ENCODE measurements around the gene AGXT. TPM values are rescaled to one million over a fixed set of nuclear protein-coding genes. Genes with fewer than 3 reads are reported as not detected.
A peak's percentile ranks its signal among the peaks of the same experiment; 100 is the strongest.

Gene AGXT
- total RNA-seq, 1 experiment from 2014 or later, result not detected

DNA sequence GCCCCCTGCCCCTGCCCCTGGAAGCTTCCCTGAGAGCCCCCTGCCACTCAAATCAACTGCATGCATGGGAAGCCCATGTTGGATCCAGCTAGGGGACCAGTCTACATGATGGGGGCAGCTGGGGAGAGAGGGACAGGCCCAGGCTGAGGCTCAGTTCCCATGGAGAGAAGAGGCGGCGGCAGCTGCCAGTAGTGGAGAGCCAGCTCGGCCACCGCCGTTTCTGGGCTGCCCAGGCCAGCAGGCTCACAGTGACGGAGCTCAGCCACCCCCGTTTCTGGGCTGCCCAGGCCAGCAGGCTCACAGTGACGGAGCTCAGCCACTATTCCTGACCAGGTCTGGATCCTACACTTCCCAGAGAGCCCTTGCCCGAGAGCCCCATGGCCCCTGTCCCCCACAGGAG lies 23.7 kb downstream of the AGXT start:
- Mint-ChIP-seq H3K4me1 (ENCODE audit: low read depth, unreplicated experiment) (peaks cover 30% of the 10 kb centered on the region), H3K4me3 (ENCODE audit: low read depth, unreplicated experiment) (no peak overlapping the region), H3K9me3 (ENCODE audit: low read depth, unreplicated experiment) (no peaks in the 10 kb centered on the region), H3K27me3 (ENCODE audit: unreplicated experiment) (no peaks in the 10 kb centered on the region), H3K27ac (ENCODE audit: unreplicated experiment) (no peak overlapping the region), H3K36me3 (ENCODE audit: insufficient read depth, unreplicated experiment) (peaks cover 24% of the 10 kb centered on the region)
- no peak for DNase-seq
- no TSS peak for BruUV-seq (replicated peaks)
- intact Hi-C loops (cut with micrococcal nuclease; ENCODE audit: unreplicated experiment), result no loop called here
- CTCF ChIA-PET, result no interaction called here
- TF ChIP-seq, protein P1, sequence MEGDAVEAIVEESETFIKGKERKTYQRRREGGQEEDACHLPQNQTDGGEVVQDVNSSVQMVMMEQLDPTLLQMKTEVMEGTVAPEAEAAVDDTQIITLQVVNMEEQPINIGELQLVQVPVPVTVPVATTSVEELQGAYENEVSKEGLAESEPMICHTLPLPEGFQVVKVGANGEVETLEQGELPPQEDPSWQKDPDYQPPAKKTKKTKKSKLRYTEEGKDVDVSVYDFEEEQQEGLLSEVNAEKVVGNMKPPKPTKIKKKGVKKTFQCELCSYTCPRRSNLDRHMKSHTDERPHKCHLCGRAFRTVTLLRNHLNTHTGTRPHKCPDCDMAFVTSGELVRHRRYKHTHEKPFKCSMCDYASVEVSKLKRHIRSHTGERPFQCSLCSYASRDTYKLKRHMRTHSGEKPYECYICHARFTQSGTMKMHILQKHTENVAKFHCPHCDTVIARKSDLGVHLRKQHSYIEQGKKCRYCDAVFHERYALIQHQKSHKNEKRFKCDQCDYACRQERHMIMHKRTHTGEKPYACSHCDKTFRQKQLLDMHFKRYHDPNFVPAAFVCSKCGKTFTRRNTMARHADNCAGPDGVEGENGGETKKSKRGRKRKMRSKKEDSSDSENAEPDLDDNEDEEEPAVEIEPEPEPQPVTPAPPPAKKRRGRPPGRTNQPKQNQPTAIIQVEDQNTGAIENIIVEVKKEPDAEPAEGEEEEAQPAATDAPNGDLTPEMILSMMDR (IDR thresholded peaks at IDR 0.05; ENCODE audit: unreplicated experiment), result no peak

DNA sequence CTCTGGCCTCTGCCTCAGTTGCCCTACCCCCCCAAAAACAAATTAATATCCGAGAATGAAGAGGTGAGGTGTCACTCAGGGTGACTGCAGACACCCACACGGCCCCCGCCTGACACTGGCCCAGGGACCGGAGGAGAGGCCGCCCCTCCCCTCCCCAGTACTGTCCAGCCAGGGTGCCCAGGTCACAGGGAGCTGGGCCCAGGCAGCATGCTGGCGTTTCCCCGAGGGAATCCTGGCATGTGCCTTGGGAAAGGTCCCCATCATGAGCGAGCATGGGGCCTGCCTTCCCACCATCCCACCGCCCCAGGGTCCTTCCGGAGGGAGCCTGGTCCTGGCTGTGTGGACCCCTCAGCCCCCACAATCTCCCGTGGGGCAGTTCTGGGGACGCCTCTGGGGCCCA lies 24.3 kb downstream of the AGXT start:
- no peak overlapping the region for H3K4me3 Mint-ChIP-seq (ENCODE audit: low read depth, unreplicated experiment)
- H3K36me3 Mint-ChIP-seq (ENCODE audit: insufficient read depth, unreplicated experiment), result peaks cover 30% of the 10 kb centered on the region
- no peak overlapping the region for H3K27ac Mint-ChIP-seq (ENCODE audit: unreplicated experiment)
- TF ChIP-seq, protein P1 (IDR thresholded peaks at IDR 0.05; ENCODE audit: unreplicated experiment), result no peak
- no peaks in the 10 kb centered on the region for H3K27me3 Mint-ChIP-seq (ENCODE audit: unreplicated experiment)
- intact Hi-C loops (cut with micrococcal nuclease; ENCODE audit: unreplicated experiment), result no loop called here
- H3K9me3 Mint-ChIP-seq (ENCODE audit: low read depth, unreplicated experiment), result no peaks in the 10 kb centered on the region
- CTCF ChIA-PET, result interaction anchor here (1.1 kb wide), 1 partner anchor 21 kb away, joined by 4 read pairs; no protein-coding TSS in a partner anchor
- BruUV-seq (replicated peaks), result no TSS peak
- H3K4me1 Mint-ChIP-seq (ENCODE audit: low read depth, unreplicated experiment), result peaks cover 35% of the 10 kb centered on the region
- no peak for DNase-seq

DNA sequence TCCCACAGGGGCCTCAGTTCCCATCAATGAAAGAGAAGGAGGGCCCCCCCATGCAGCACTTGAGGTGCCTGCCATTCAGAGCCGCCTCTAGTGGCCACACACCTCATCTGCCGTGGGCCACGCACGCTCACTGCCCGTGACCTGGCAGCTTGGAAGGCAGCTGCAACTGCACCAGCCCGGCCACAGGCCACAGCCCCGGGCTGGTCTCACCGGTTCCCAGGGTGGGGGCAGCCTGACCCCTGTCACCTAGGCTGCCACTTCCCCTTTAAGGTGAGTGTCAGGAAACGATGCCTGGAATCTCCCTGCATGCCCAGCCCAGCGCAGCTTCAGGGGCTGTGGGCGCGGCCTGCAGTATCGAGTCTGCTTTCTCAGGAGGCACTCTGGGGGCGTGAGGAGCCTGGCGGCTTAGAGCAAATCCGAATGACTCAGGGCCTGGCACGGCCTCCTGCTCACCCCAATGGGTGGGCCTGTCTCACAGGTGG lies 24.8 kb downstream of the AGXT start:
- Mint-ChIP-seq H3K4me3 (ENCODE audit: low read depth, unreplicated experiment) (peak overlapping the region; percentile 12), H3K36me3 (ENCODE audit: insufficient read depth, unreplicated experiment) (peaks cover 31% of the 10 kb centered on the region), H3K27ac (ENCODE audit: unreplicated experiment) (no peak overlapping the region), H3K4me1 (ENCODE audit: low read depth, unreplicated experiment) (peaks cover 40% of the 10 kb centered on the region), H3K27me3 (ENCODE audit: unreplicated experiment) (no peaks in the 10 kb centered on the region), H3K9me3 (ENCODE audit: low read depth, unreplicated experiment) (no peaks in the 10 kb centered on the region)
- CTCF ChIA-PET, result interaction anchor here (1.1 kb wide), 1 partner anchor 21 kb away, joined by 4 read pairs; no protein-coding TSS in a partner anchor
- no TSS peak for BruUV-seq (replicated peaks)
- DNase-seq, result peak; percentile 39
- intact Hi-C loops (cut with micrococcal nuclease; ENCODE audit: unreplicated experiment), result no loop called here
- TF ChIP-seq, protein P1 (IDR thresholded peaks at IDR 0.05; ENCODE audit: unreplicated experiment), result no peak

DNA sequence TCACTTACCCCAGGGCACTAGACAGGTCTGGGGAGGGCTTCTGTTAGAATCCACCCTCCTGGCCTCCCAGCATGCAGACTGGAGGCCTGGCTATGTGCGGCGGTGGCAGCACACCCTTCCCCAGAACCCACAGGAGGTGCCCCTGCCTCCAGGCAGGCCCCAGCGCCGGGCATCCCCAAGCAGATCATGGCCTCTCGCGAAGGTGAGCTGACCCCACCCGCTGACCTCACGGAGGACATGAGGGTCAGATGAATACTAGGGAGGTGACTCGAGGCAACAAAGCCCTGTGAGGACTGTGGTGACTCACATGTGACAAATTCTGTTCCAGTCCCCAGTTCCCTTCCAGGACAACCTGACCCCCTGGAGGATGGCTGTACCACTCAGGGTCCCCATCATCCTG lies 25.4 kb downstream of the AGXT start:
- TF ChIP-seq, protein P1 (IDR thresholded peaks at IDR 0.05; ENCODE audit: unreplicated experiment), result no peak
- no TSS peak for BruUV-seq (replicated peaks)
- H3K36me3 Mint-ChIP-seq (ENCODE audit: insufficient read depth, unreplicated experiment), result peaks cover 31% of the 10 kb centered on the region
- CTCF ChIA-PET, result interaction anchor here (1.1 kb wide), 1 partner anchor 20 kb away, joined by 4 read pairs; no protein-coding TSS in a partner anchor
- H3K4me1 Mint-ChIP-seq (ENCODE audit: low read depth, unreplicated experiment), result peaks cover 46% of the 10 kb centered on the region
- H3K27me3 Mint-ChIP-seq (ENCODE audit: unreplicated experiment), result no peaks in the 10 kb centered on the region
- H3K4me3 Mint-ChIP-seq (ENCODE audit: low read depth, unreplicated experiment), result peak overlapping the region; percentile 12
- intact Hi-C loops (cut with micrococcal nuclease; ENCODE audit: unreplicated experiment), result no loop called here
- no peak overlapping the region for H3K27ac Mint-ChIP-seq (ENCODE audit: unreplicated experiment)
- DNase-seq, result no peak
- H3K9me3 Mint-ChIP-seq (ENCODE audit: low read depth, unreplicated experiment), result no peaks in the 10 kb centered on the region

All from Calu3 (cell line).